Fibroblast of lung (primary cell): ENCODE measurements around the gene SGSM2. TPM values are rescaled to one million over a fixed set of nuclear protein-coding genes. Genes with fewer than 3 reads are reported as not detected.

Source experiments
- DNase-seq, 2 donors: peaks; one replicate each; pipeline versions ENCODE4 v3.0.0 to v3.0.0-alpha.2; 2010; ENCODE audit warnings: low read depth in 2 of 2
- H2AFZ ChIP-seq: 2 replicates; pipeline ENCODE4 v1.5.1; 2012; ENCODE audit warnings: low read length, control low read depth, inconsistent platforms
- H3K27ac ChIP-seq: 2 replicates; pipeline ENCODE4 v1.5.1; 2011; ENCODE audit warnings: low read length, control low read depth; ENCODE audit not compliant: insufficient read depth
- H3K27me3 ChIP-seq: 2 replicates; pipeline ENCODE4 v1.5.1; 2011; ENCODE audit warnings: mild to moderate bottlenecking, low read length; ENCODE audit not compliant: control insufficient read depth, insufficient read depth
- H3K36me3 ChIP-seq: 2 replicates; pipeline ENCODE4 v1.5.1; 2011; ENCODE audit warnings: low read length; ENCODE audit not compliant: control insufficient read depth, insufficient read depth
- H3K4me1 ChIP-seq: 2 replicates; pipeline ENCODE4 v1.5.1; 2011; ENCODE audit warnings: low read length; ENCODE audit not compliant: control insufficient read depth, insufficient read depth; ENCODE audit errors: extremely low read depth
- H3K4me2 ChIP-seq: 2 replicates; pipeline ENCODE4 v1.5.1; 2011; ENCODE audit warnings: low read length, control low read depth; ENCODE audit not compliant: insufficient read depth; ENCODE audit errors: extremely low read depth
- H3K4me3 ChIP-seq, 4 experiments: fragments of 200-600 bp in 1 of 4; sonication (generic) in 1 of 4; replicated peaks in 1 of 4; 2 replicates each; pipeline ENCODE4 v1.5.1; 2011 to 2016; ENCODE audit warnings: low read length in 4 of 4, low read depth in 3 of 4, mild to moderate bottlenecking in 3 of 4, control low read depth in 2 of 4, inconsistent platforms in 1 of 4, mixed read lengths in 1 of 4; ENCODE audit not compliant: insufficient read depth in 1 of 4; ENCODE audit errors: control extremely low read depth in 1 of 4
- H3K79me2 ChIP-seq: 2 replicates; pipeline ENCODE4 v1.5.1; 2012; ENCODE audit warnings: mild to moderate bottlenecking, low read length, inconsistent platforms; ENCODE audit not compliant: control insufficient read depth, insufficient read depth
- H3K9ac ChIP-seq: 2 replicates; pipeline ENCODE4 v1.5.1; 2011; ENCODE audit warnings: mild to moderate bottlenecking, low read length, control low read depth; ENCODE audit not compliant: insufficient read depth
- H3K9me3 ChIP-seq: 2 replicates; pipeline ENCODE4 v1.5.1; 2012; ENCODE audit warnings: low read depth, low read length; ENCODE audit not compliant: control insufficient read depth, insufficient read depth
- H4K20me1 ChIP-seq: 2 replicates; pipeline ENCODE4 v1.5.1; 2011; ENCODE audit warnings: low read length; ENCODE audit not compliant: control insufficient read depth, insufficient read depth; ENCODE audit errors: extremely low read depth
- CTCF ChIP-seq, 2 donors: IDR thresholded peaks in 1 of 2; conservative IDR thresholded peaks in 1 of 2; 1 replicate in 1 of 2; 2 replicates in 1 of 2; pipeline ENCODE4 v1.5.1; 2011 to 2012; ENCODE audit warnings: low read length in 2 of 2, control low read depth in 1 of 2, inconsistent platforms in 1 of 2, low read depth in 1 of 2, mild to moderate bottlenecking in 1 of 2
- EZH2 ChIP-seq: IDR thresholded peaks from 2 replicates; pipeline ENCODE4 v1.5.1; 2012; ENCODE audit warnings: low read length, control low read depth, mild to moderate bottlenecking; ENCODE audit errors: missing control alignments
- polyA plus RNA-seq, 2 donors: library from polyadenylated mRNA; depleted of rRNA in 1 of 2; stranded (reverse) in 1 of 2; unstranded in 1 of 2; fragments of >200 nt; gene quantifications; 2 replicates each; pipeline ENCODE4 v1.2.1, GENCODE V29; 2011 to 2012; ENCODE audit warnings: missing spikeins in 1 of 2
- total RNA-seq: library from RNA; depleted of rRNA; stranded (reverse); fragments of >200 nt; gene quantifications from 2 replicates; pipeline ENCODE4 v1.2.1, GENCODE V29; 2014

SGSM2 gene
- total and polyA plus RNA-seq, 2 donors (not counting 1 experiment from before 2014, with no cell fraction given), result 23.4 to 31.5 TPM

- no peaks in the 10 kb centered on the region for H3K79me2 ChIP-seq
- H3K4me1 ChIP-seq, result peaks cover 7% of the 10 kb centered on the region
- TF ChIP-seq CTCF (conservative IDR thresholded peaks at IDR 0.05 in 1 of 2, IDR thresholded peaks at IDR 0.05 in 1 of 2; ENCODE audit: low read depth in 1 of 2, low read length in 2 of 2), result no peak
- no peak for TF ChIP-seq EZH2
- no peaks in the 10 kb centered on the region for H3K27me3 ChIP-seq
- H3K4me2 ChIP-seq, result no peak overlapping the region
- no peaks in the 10 kb centered on the region for H4K20me1 ChIP-seq
- no peaks in the 10 kb centered on the region for H3K9me3 ChIP-seq
- H3K36me3 ChIP-seq, result peaks cover 3% of the 10 kb centered on the region
- no peak for DNase-seq
- no peak overlapping the region for H3K9ac ChIP-seq
- no peak overlapping the region for H3K27ac ChIP-seq
- H3K4me3 ChIP-seq, result no peak overlapping the region
- no peak overlapping the region for H2AFZ ChIP-seq
Measured at GRCh38 chr17:2346475-2346874, 9.2 kb downstream of the SGSM2 start.

- Histone ChIP-seq H3K4me2 (no peak overlapping the region), H3K79me2 (no peaks in the 10 kb centered on the region), H2AFZ (no peak overlapping the region), H3K27me3 (no peaks in the 10 kb centered on the region), H3K4me1 (peaks cover 7% of the 10 kb centered on the region), H3K27ac (no peak overlapping the region), H3K4me3 (no peak overlapping the region), H3K9me3 (no peaks in the 10 kb centered on the region), H4K20me1 (no peaks in the 10 kb centered on the region), H3K36me3 (peaks cover 3% of the 10 kb centered on the region), H3K9ac (no peak overlapping the region)
- TF ChIP-seq EZH2 (no peak), CTCF (conservative IDR thresholded peaks at IDR 0.05 in 1 of 2, IDR thresholded peaks at IDR 0.05 in 1 of 2; ENCODE audit: low read depth in 1 of 2, low read length in 2 of 2) (no peak)
- peak; percentile 74 to 86 for DNase-seq
Measured at GRCh38 chr17:2347805-2348685, 10.7 kb downstream of the SGSM2 start.

DNA sequence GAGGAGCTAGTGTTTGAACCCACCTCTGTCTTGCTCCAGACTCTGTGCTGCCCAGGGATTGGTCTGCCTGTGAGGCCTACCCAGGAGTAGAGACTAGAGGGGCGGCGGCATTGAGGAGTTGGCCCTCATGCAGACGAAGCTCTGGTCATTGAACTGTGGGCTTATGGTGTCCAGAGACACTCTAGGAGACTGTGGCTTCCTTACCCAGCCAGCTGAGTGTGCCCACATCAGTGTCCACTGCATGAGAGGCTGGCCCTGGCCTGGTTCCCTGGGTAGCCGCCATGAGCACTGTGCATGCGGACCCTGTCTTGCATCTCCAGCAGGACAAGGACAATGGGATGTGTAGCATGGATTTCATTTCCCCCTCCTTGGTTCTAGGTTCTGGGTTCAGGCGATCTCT, 14.0 kb downstream of the SGSM2 start:
- no peak overlapping the region for H3K4me3 ChIP-seq
- H3K27me3 ChIP-seq, result no peaks in the 10 kb centered on the region
- TF ChIP-seq CTCF (conservative IDR thresholded peaks at IDR 0.05 in 1 of 2, IDR thresholded peaks at IDR 0.05 in 1 of 2; ENCODE audit: low read depth in 1 of 2, low read length in 2 of 2) (no peak), EZH2 (no peak)
- no peak overlapping the region for H2AFZ ChIP-seq
- H4K20me1 ChIP-seq, result no peaks in the 10 kb centered on the region
- no peaks in the 10 kb centered on the region for H3K79me2 ChIP-seq
- no peaks in the 10 kb centered on the region for H3K36me3 ChIP-seq
- H3K9ac ChIP-seq, result no peak overlapping the region
- H3K9me3 ChIP-seq, result no peaks in the 10 kb centered on the region
- H3K4me1 ChIP-seq, result peaks cover 2% of the 10 kb centered on the region
- H3K4me2 ChIP-seq, result no peak overlapping the region
- no peak for DNase-seq
- no peak overlapping the region for H3K27ac ChIP-seq
